Measurements from ENCODE around the gene CELSR1. TPM values are rescaled to one million over a fixed set of nuclear protein-coding genes. Genes with fewer than 3 reads are reported as not detected.

Gene CELSR1
- total RNA-seq, 1 experiment from 2014 or later, result 22.6 TPM

DNA sequence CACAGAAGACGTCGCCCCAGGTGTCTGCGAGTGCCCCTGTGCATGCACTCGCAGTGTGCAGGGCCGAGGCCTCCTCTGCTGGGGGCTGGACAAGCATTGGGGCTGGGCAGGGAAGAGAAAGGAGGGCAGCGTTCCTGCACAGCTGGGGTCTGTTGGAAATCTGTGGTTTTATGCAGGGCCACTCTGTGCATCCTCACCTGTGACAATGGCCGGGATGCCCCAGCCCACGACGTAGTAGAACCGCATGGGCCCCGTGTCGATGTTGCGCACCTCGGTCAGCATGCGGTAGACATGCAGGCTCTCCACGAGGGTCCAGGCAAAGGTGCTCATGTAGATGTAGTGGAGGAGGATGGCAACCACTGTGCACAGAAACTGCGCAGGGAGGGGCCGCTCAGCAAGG lies 164.7 kb downstream of the CELSR1 start:
- no peaks in the 10 kb centered on the region for H4K20me1 ChIP-seq (ENCODE audit: control insufficient read depth, insufficient read depth, insufficient read length)
- peaks cover 5 to 7% of the 10 kb centered on the region in 2 experiments; a peak in 2 of 5 replicates for H3K9me3 Mint-ChIP-seq
- H3K4me2 ChIP-seq (ENCODE audit: insufficient read depth, insufficient read length, low read length), result no peak overlapping the region
- no peak overlapping the region for H2AK5ac ChIP-seq (ENCODE audit: insufficient read length, low read length)
- H3K4ac ChIP-seq (ENCODE audit: low read depth, low read length), result no peak overlapping the region
- H2BK5ac ChIP-seq (ENCODE audit: insufficient read length, low read length), result no peak overlapping the region
- no peak overlapping the region for H2BK120ac ChIP-seq (ENCODE audit: low read depth, low read length, poor library complexity, severe bottlenecking)
- H3K4me1 ChIP-seq (ENCODE audit: insufficient read depth, low read length), result peaks cover 6% of the 10 kb centered on the region; the same call in 1 of the 2 replicates
- H3K27ac Mint-ChIP-seq, result peak overlapping the region in 1 of 3 experiments; percentile 81; a peak in 2 of 7 replicates
- no peak overlapping the region for H2BK12ac ChIP-seq (ENCODE audit: insufficient read length, low read depth, low read length)
- peaks cover 14 to 27% (median 22%) of the 10 kb centered on the region in 3 experiments for H3K36me3 Mint-ChIP-seq (ENCODE audit: insufficient read depth in 1 of 3, low read depth in 3 of 3)
- H3K9me3 ChIP-seq (ENCODE audit: control insufficient read depth, low read depth, low read length), result no peaks in the 10 kb centered on the region
- H3K27me3 Mint-ChIP-seq (ENCODE audit: low read depth), result no peaks in the 10 kb centered on the region
- no peak overlapping the region for H3K56ac ChIP-seq (ENCODE audit: insufficient read length, low read depth, low read length)
- no peak for DNase-seq
- no CpG with 5 or more reads among the region's 18 CpGs for WGBS (ENCODE audit: extremely low coverage, insufficient read length, low lambda C conversion rate)
- no peak overlapping the region for H3K18ac ChIP-seq (ENCODE audit: insufficient read length, low read depth, low read length)
- H3K9ac ChIP-seq (ENCODE audit: extremely low read depth, insufficient read length, low read length), result no peak overlapping the region
- H3T11ph ChIP-seq (ENCODE audit: low read length), result no peak overlapping the region
- no peaks in the 10 kb centered on the region for H3K79me1 ChIP-seq (ENCODE audit: insufficient read depth, low read depth, low read length, poor library complexity, severe bottlenecking)
- H3K23me2 ChIP-seq (ENCODE audit: insufficient read length, low read depth, low read length, poor library complexity, severe bottlenecking), result peaks cover 3% of the 10 kb centered on the region
- H4K5ac ChIP-seq (ENCODE audit: insufficient read length, low read depth, low read length), result no peak overlapping the region
- peaks cover 26 to 28% of the 10 kb centered on the region in 2 experiments for H3K4me1 Mint-ChIP-seq
- no peak overlapping the region for H3K23ac ChIP-seq (ENCODE audit: insufficient read length, low read depth, low read length)
- no peak overlapping the region for H3K14ac ChIP-seq (ENCODE audit: insufficient read depth, low read length)
- TF ChIP-seq, protein P1, sequence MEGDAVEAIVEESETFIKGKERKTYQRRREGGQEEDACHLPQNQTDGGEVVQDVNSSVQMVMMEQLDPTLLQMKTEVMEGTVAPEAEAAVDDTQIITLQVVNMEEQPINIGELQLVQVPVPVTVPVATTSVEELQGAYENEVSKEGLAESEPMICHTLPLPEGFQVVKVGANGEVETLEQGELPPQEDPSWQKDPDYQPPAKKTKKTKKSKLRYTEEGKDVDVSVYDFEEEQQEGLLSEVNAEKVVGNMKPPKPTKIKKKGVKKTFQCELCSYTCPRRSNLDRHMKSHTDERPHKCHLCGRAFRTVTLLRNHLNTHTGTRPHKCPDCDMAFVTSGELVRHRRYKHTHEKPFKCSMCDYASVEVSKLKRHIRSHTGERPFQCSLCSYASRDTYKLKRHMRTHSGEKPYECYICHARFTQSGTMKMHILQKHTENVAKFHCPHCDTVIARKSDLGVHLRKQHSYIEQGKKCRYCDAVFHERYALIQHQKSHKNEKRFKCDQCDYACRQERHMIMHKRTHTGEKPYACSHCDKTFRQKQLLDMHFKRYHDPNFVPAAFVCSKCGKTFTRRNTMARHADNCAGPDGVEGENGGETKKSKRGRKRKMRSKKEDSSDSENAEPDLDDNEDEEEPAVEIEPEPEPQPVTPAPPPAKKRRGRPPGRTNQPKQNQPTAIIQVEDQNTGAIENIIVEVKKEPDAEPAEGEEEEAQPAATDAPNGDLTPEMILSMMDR (conservative IDR thresholded peaks at IDR 0.05), result no peak
- no peak overlapping the region for H2BK15ac ChIP-seq (ENCODE audit: low read depth, low read length)
- no peaks in the 10 kb centered on the region for H3K79me2 ChIP-seq (ENCODE audit: insufficient read depth, low read length)
- no peak overlapping the region for H2AFZ ChIP-seq (ENCODE audit: low read length)
- H3K27ac ChIP-seq (ENCODE audit: insufficient read length, low read depth, low read length), result no peak overlapping the region
- H4K8ac ChIP-seq (replicated peaks; ENCODE audit: insufficient read length, low read depth, low read length), result no peak overlapping the region
- no peak overlapping the region; a peak in 1 of 5 replicates for H3K4me3 Mint-ChIP-seq
- H3K27me3 ChIP-seq (ENCODE audit: insufficient read depth, low read length), result no peaks in the 10 kb centered on the region
- H4K91ac ChIP-seq (ENCODE audit: insufficient read length, low read depth, low read length), result no peak overlapping the region
- no peak overlapping the region for H2BK20ac ChIP-seq (ENCODE audit: low read depth, low read length, poor library complexity, severe bottlenecking)

All from H9 (cell line).